ENCODE measurements around the gene SIGLEC9.
A peak's percentile ranks its signal among the peaks of the same experiment; 100 is the strongest.

SIGLEC9 gene

GRCh38 chr19:51124216-51124615, 490 bp upstream of the SIGLEC9 start:
- Mint-ChIP-seq H3K4me3 (no peak overlapping the region), H3K27ac (peak overlapping the region; percentile 78), H3K4me1 (peaks cover 69% of the 10 kb centered on the region), H3K27me3 (no peaks in the 10 kb centered on the region), H3K9me3 (no peaks in the 10 kb centered on the region), H3K36me3 (ENCODE audit: low read depth) (no peaks in the 10 kb centered on the region)
- ATAC-seq (no peak), DNase-seq (no peak)

GRCh38 chr19:51125421-51126075, 842 bp downstream of the SIGLEC9 start:
- ATAC-seq, result no peak
- Mint-ChIP-seq H3K36me3 (ENCODE audit: low read depth) (no peaks in the 10 kb centered on the region), H3K4me3 (peak overlapping the region; percentile 8)

GRCh38 chr19:51127032-51127431, 2.3 kb downstream of the SIGLEC9 start:
- peaks cover 3% of the 10 kb centered on the region for H3K27me3 Mint-ChIP-seq
- no peaks in the 10 kb centered on the region for H3K9me3 Mint-ChIP-seq
- ATAC-seq (no peak), DNase-seq (no peak)
- peaks cover 86% of the 10 kb centered on the region for H3K4me1 Mint-ChIP-seq
- no peaks in the 10 kb centered on the region for H3K36me3 Mint-ChIP-seq (ENCODE audit: low read depth)
- no peak overlapping the region for H3K4me3 Mint-ChIP-seq
- peak overlapping the region; percentile 49 for H3K27ac Mint-ChIP-seq

More at GRCh38 chr19:51125421-51126075, 842 bp downstream of the SIGLEC9 start:
- peaks cover 82% of the 10 kb centered on the region for H3K4me1 Mint-ChIP-seq
- H3K9me3 Mint-ChIP-seq, result no peaks in the 10 kb centered on the region
- DNase-seq, result no peak
- peak overlapping the region; percentile 78 for H3K27ac Mint-ChIP-seq
- peaks cover under 1% of the 10 kb centered on the region for H3K27me3 Mint-ChIP-seq

- H3K27me3 Mint-ChIP-seq, result peaks cover 3% of the 10 kb centered on the region
- no peaks in the 10 kb centered on the region for H3K36me3 Mint-ChIP-seq (ENCODE audit: low read depth)
- peak overlapping the region; percentile 36 for H3K27ac Mint-ChIP-seq
- H3K9me3 Mint-ChIP-seq, result no peaks in the 10 kb centered on the region
- ATAC-seq (peak; percentile 47), DNase-seq (peak; percentile 45)
- peak overlapping the region; percentile 1 for H3K4me3 Mint-ChIP-seq
- H3K4me1 Mint-ChIP-seq, result peaks cover 86% of the 10 kb centered on the region
Observed at GRCh38 chr19:51127755-51128154, 3.0 kb downstream of the SIGLEC9 start.

DNA sequence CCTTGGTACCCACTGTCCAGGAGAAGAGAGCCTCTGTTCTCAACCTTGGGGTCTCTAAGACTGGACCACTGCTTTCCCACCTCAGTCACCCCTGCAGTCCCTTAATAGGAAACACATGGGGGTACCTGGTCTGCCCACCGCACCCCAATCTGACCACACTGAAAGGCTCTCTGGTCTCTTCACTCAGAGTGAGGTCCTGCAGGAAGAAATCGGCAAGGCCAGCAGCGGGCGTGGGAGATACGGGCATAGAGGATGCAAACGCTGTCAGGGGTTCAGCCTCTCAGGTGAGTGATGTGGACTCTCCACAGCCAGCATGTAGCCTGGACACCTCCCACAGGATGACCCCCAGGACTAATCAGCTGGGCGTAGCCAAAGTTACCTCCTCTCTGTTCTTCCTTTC, 3.5 kb downstream of the SIGLEC9 start:
- peak overlapping the region; percentile 1 for H3K4me3 Mint-ChIP-seq
- H3K27me3 Mint-ChIP-seq, result peaks cover 3% of the 10 kb centered on the region
- peak overlapping the region; percentile 55 for H3K27ac Mint-ChIP-seq
- peaks cover 81% of the 10 kb centered on the region for H3K4me1 Mint-ChIP-seq
- ATAC-seq (no peak), DNase-seq (no peak)
- no peaks in the 10 kb centered on the region for H3K36me3 Mint-ChIP-seq (ENCODE audit: low read depth)
- H3K9me3 Mint-ChIP-seq, result no peaks in the 10 kb centered on the region

GRCh38 chr19:51129716-51130115, 5.0 kb downstream of the SIGLEC9 start:
- no peak overlapping the region for H3K4me3 Mint-ChIP-seq
- H3K4me1 Mint-ChIP-seq, result peaks cover 69% of the 10 kb centered on the region
- peaks cover 3% of the 10 kb centered on the region for H3K27me3 Mint-ChIP-seq
- H3K9me3 Mint-ChIP-seq, result peaks cover 2% of the 10 kb centered on the region
- H3K36me3 Mint-ChIP-seq (ENCODE audit: low read depth), result no peaks in the 10 kb centered on the region
- ATAC-seq, result no peak
- no peak overlapping the region for H3K27ac Mint-ChIP-seq
- no peak for DNase-seq

GRCh38 chr19:51131780-51132680, 7.3 kb downstream of the SIGLEC9 start:
- Mint-ChIP-seq H3K27ac (peak overlapping the region; percentile 82), H3K9me3 (peaks cover 12% of the 10 kb centered on the region), H3K4me1 (peaks cover 72% of the 10 kb centered on the region), H3K27me3 (peaks cover 3% of the 10 kb centered on the region), H3K36me3 (ENCODE audit: low read depth) (no peaks in the 10 kb centered on the region), H3K4me3 (peak overlapping the region; percentile 62)
- DNase-seq, result no peak
- ATAC-seq, result peak; percentile 53

GRCh38 chr19:51135004-51135403, 10.3 kb downstream of the SIGLEC9 start:
- DNase-seq (no peak), ATAC-seq (no peak)
- peaks cover 3% of the 10 kb centered on the region for H3K27me3 Mint-ChIP-seq
- no peak overlapping the region for H3K27ac Mint-ChIP-seq
- peaks cover 61% of the 10 kb centered on the region for H3K4me1 Mint-ChIP-seq
- no peaks in the 10 kb centered on the region for H3K36me3 Mint-ChIP-seq (ENCODE audit: low read depth)
- H3K4me3 Mint-ChIP-seq, result no peak overlapping the region
- H3K9me3 Mint-ChIP-seq, result peaks cover 12% of the 10 kb centered on the region

DNA sequence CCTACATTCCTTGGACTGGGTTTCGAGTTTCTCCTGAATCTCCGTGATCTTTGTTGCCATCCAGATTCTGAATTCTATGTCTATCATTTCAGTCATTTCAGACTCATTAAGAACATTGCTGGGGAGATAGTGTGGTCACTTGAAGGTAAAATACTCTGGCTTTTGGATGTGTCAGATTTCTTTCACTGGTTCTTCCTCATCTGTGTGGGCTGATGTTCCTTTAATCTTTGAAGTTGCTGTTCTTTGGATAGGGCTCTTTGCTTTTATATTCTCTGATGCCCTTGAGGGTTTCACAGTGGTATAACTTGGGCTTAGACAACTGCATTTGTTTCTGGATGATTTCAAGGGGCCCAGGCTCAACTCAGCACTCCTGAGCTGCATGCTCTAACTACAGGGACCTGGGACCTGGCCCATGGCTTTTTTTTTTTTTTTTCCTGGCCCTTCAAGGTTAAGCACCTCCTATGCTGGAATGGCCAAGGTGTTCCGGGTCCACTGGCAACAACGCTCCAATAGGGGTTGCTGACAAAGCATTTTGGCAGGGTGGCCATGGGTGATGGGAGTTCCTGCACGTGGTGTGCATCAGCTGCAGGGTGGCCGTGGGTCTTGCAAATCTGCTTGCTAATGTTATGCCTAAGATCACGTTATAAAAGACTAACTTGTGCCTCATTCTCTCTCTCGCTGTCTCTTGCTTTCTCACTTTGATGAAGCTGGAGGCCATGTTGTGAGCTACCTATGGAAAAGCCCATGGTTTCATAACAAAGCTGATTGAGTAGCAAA, 11.5 kb downstream of the SIGLEC9 start:
- Mint-ChIP-seq H3K36me3 (ENCODE audit: low read depth) (no peaks in the 10 kb centered on the region), H3K27me3 (no peaks in the 10 kb centered on the region), H3K9me3 (peaks cover 12% of the 10 kb centered on the region), H3K27ac (peak overlapping the region; percentile 85), H3K4me1 (peaks cover 49% of the 10 kb centered on the region), H3K4me3 (no peak overlapping the region)
- DNase-seq, result no peak
- no peak for ATAC-seq

DNA sequence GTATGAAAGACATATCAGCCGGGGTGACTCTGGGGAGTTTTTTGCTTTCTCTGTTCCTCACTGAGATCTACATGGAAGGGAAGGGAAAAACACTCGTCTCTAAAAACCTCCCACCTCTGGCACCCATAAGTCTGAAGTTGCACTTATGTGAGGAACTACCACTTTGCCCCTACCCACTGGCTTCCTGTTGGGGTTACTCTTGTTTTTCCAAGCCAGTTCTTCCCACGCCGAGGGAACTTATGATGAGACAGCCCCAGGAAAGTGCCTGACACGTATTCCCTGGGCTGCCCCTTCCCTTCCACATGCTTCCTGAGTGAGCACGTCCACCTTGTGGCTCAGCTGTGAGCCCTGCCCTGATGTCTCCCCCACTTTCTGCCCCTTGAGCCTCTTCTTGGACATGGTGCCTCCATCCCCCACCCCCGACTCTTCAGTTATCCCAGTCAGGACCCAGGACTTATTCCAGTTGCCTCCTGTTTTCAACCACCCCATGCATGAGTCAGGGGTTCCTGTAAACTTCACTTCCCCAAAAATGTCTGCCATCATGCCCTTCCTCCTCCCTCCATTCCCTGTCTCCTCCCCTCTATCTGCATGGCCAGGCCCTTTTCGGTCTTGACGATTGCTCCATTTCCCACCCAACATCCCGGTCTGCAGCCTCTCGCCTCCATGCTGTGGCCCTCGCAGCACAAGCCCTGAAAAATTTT, 12.3 kb downstream of the SIGLEC9 start:
- ATAC-seq (peak; percentile 27), DNase-seq (no peak)
- H3K9me3 Mint-ChIP-seq, result peaks cover 12% of the 10 kb centered on the region
- H3K4me1 Mint-ChIP-seq, result peaks cover 44% of the 10 kb centered on the region
- no peaks in the 10 kb centered on the region for H3K36me3 Mint-ChIP-seq (ENCODE audit: low read depth)
- no peaks in the 10 kb centered on the region for H3K27me3 Mint-ChIP-seq
- peak overlapping the region; percentile 85 for H3K27ac Mint-ChIP-seq
- no peak overlapping the region for H3K4me3 Mint-ChIP-seq

DNA sequence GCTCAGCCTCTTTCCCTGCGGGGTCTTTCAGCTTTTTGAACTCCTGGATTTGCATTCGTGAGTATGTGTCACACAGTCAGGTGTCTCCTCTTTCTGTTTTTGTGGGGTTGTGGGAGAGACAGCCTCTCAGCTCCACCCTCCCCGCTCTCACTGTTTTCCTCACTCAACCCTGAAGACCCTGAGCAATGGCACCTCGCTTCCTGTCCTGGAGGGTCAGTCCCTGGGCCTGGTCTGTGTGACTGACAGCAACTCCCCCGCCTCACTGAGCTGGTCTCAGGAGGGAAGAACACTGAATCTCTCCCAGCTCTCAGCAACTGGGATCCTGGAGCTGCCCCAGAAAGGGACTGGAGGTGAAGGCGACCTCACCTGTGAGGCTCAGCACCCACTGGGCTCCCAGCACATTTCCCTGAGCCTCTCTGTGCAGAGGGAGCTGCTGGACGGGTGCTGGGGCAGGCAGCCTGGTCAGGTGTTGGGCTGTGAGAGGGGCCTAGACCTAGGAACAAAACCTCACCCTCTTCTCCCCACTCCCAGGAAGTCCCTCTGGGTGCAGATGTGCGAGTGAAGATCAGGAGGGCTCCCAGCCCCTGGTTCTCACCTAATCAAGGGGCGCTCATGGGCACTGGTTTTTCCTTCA, 13.2 kb downstream of the SIGLEC9 start:
- H3K27ac Mint-ChIP-seq, result peak overlapping the region; percentile 85
- no peak for ATAC-seq
- no peak overlapping the region for H3K4me3 Mint-ChIP-seq
- no peaks in the 10 kb centered on the region for H3K36me3 Mint-ChIP-seq (ENCODE audit: low read depth)
- peaks cover 12% of the 10 kb centered on the region for H3K9me3 Mint-ChIP-seq
- no peak for DNase-seq
- peaks cover 37% of the 10 kb centered on the region for H3K4me1 Mint-ChIP-seq
- H3K27me3 Mint-ChIP-seq, result no peaks in the 10 kb centered on the region

GRCh38 chr19:51138549-51138979, 13.9 kb downstream of the SIGLEC9 start:
- ATAC-seq (no peak), DNase-seq (no peak)
- no peaks in the 10 kb centered on the region for H3K36me3 Mint-ChIP-seq (ENCODE audit: low read depth)

DNA sequence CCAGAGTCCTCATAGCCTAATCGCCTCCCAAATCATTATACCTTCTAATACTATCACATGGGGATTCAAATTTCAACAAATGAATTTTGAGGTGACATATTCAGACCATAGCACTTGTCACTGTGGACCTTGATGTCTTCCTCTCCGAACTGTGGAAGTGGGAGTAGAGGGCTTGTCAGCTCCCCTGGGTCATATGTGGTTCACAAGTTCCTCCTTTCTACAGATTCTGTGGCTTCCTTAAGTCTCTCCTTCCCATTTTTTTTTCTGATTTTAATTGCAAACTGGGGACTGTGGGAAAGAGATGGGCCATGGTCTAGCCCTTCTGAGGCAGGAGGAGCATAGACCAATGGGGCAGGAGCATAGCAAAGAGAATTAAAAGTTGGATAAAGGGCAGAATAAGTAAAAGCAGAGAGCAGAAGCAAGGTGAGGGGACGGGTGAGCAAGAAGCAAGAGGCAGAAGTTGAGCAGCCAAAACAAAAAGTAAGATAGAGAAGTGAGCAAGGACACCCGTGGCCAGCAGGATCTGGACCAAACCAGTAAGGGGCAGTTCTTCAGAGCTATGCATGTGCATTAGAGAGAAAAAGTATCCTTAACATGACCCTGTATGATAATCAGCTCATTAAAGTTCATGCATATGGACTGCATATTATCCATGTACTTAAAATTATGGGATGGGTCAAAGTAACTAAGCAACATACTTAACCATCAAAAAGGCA, 14.8 kb downstream of the SIGLEC9 start:
- ATAC-seq (no peak), DNase-seq (no peak)
- Mint-ChIP-seq H3K9me3 (peaks cover 12% of the 10 kb centered on the region), H3K36me3 (ENCODE audit: low read depth) (no peaks in the 10 kb centered on the region), H3K4me1 (peaks cover 39% of the 10 kb centered on the region), H3K27me3 (no peaks in the 10 kb centered on the region), H3K4me3 (no peak overlapping the region), H3K27ac (no peak overlapping the region)

More at GRCh38 chr19:51138549-51138979, 13.9 kb downstream of the SIGLEC9 start:
- Mint-ChIP-seq H3K9me3 (peaks cover 12% of the 10 kb centered on the region), H3K4me1 (peaks cover 37% of the 10 kb centered on the region), H3K27ac (no peak overlapping the region), H3K27me3 (no peaks in the 10 kb centered on the region), H3K4me3 (no peak overlapping the region)

Measured in activated naive CD8-positive, alpha-beta T cell treated with anti-CD3 and anti-CD28 coated beads, Interleukin-2, amount 50 U/mL, for 24 hours (primary cell).